DMS114 treated with DMSO at 0.1 percent for 48 hours (cell line): ENCODE data around the gene EDIL3.
"Not testable (repeated sequence)": the region's sequence is repeated elsewhere in the genome, so short reads cannot be mapped to it uniquely, and the experiment has no call there.

Source experiments
- DNase-seq: peaks from one replicate; lab custom pipeline; 2025; ENCODE audit not compliant: unreplicated experiment; lab: John Stamatoyannopoulos, UW

EDIL3 gene

DNA sequence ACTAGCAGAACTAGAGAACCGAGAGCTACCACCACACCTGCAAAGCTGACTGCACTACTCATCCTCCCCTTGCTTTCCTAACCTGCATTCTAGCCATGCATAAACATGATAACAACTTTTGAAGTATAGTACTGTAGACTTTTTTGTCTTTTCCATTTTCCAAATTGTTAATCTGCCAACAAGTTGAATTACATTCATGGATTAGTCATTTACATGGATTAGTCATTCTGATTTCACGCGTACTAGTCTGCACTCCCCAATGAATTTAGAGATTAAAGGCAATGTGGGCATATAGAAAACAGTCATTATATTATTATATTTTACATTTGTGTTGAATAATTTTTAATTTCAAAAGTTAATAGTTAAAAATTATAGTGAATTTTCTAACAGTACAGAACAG lies 81.4 kb downstream of the EDIL3 start:
- no peak for DNase-seq

DNA sequence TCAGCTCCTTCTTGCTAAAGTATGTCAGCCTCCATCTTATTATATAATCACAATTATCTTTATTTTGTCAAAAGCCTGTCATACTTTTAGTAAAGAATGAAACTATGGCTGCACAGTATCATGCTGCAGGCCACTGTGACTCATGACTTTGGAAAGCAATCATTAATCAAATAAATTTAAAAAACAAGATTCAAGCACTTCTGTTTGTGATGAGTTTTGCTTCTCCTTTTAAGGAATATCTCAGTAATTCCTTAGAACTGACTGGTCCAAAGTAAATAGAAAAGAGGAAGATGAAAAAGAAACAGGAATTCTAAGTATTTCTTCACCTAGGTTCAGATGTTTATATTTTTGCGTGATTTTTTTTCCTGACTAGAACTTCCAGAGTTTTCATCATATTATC lies 83.1 kb downstream of the EDIL3 start:
- DNase-seq = no peak

DNA sequence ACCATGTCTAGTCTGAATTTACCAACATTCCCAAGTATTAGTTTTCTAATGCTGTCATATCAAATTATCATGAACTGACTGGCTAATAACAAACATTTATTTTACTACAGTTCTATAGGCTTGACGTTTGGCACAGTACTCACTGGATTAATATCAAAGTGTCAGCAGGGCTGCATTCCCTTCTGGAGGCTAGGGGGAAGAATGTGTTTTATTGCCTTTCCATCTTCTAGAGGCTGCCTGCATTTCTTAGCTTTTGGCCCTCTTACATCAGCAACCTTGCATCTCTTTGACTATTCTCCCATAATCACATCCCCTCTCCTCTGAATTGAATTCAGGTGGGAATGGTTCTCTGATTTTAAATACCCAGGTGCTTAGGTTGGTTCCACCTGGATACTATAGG lies 84.7 kb downstream of the EDIL3 start:
- DNase-seq = no peak

DNA sequence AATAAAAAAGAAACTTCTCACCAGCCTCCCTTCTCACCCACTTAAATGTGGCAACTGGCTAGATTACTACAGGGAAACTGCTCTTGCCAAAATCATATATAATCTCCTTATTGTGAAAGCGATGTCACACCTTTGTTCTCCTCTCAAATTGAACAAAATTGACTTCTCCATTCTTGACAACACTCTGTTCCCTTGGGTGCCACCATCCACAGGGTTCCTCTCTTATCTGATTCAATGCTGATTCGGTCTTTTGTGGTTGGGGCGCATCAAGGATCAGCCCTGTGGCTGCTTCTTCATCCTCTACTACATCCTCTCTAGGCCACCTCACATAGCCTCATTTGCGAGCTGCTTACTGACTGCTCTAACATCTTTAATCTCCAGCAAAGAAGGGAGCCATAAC lies 86.1 kb downstream of the EDIL3 start:
- DNase-seq = no peak

DNA sequence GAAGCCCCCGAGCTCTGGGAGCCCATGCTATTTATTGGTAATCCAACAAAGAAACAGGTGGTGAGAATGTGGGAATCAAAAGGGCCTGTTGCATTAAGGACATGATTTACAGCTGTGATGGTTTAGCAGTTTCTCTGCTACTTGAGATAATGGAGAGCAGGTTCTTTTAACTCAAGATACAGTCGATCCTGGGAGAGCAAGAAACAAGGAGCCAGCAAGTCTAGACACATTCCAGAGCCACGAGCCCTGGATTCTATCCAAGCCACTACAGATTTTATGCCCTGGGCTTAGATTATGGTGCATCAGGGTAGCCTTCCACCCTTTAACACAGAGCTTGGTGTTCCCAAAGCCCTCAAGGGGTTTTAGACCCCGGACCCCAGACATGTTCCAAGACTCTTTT lies 87.0 kb downstream of the EDIL3 start:
- not testable (repeated sequence) for DNase-seq

DNA sequence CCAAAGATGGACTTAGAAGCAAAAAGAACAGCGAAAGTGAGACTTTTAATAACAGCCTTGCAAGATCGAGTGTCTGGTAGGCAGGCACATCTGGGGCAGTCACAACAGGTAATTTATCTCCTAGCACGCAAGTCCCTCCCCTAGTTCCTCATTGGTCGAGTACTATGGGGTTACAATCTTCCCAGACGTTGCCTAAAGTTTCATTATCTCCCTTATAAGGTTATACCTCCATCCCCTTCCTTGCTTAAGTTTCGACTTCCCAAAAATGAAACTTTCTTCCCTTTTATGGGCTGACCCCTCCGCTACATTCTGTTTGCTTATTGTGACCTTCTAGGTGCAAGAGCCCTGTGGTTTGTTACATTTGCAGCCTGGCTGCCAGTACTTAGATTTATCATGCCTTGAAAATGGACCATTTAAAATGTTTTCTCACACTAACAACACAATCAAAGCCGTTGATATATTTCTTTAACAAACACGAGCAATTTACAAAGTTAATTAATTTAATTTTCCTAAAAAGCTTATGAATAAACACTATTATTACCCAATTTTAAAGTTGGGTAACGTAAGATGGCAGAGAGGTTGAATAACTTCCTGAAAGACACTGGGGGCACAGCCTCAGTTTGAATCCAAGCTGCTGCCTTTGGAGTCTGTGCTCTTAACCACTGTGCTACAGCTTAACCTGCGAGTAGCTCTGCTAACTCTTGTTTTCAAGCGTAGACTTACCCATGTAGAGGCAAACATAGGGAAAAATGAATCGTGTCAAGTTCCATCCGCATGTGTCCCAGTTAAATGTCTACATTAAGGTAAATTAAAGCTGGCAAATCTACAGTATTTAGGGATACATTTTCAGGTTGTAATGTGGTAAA lies 91.7 kb downstream of the EDIL3 start:
- DNase-seq = no peak

DNA sequence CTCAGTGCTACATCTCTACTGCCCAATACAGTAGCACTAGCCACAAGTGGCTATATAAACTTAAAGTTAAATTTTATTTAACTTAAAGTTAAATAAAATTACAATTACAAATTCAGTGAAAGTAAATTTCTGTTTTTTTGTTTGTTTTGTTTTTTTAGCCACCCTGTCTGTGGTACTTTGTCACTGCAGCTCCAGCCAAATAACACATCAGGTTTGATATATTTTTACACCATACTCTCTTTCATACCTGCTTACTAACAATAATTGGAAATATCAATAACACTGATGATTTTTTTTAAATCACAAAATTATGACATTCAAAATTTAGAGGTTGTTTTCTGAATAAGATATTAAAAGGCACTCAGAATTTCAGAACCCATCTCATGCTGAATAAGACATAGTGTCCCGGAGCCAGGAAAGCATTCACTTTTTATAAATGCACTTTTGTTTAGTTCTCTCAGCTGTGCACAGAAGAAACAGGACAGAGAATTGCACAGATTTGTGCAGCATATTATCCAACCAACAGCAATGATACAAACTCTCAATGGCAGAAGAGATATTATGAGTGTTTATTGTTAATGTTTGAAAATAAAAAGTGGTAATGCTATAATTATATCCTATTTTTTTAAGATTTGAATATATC lies 92.6 kb downstream of the EDIL3 start:
- DNase-seq = no peak

DNA sequence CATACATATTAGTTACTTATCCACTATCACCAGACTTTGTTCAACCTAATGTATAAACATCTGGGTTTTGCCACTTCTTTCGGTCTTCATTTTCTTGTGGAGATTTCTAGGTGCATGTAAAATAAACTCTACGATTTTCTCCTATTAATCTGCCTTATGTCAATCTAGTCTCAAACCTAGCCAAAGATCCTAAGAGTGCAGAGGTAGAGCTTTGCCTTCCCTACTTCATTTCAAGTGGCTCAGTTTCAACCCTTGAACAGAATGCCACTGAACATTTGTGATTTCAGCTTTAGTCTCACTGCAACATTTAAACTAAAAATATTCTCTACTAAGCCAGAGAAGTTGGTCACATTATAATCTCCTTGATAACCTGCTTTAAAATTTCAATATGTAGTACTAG lies 94.0 kb downstream of the EDIL3 start:
- no peak for DNase-seq

DNA sequence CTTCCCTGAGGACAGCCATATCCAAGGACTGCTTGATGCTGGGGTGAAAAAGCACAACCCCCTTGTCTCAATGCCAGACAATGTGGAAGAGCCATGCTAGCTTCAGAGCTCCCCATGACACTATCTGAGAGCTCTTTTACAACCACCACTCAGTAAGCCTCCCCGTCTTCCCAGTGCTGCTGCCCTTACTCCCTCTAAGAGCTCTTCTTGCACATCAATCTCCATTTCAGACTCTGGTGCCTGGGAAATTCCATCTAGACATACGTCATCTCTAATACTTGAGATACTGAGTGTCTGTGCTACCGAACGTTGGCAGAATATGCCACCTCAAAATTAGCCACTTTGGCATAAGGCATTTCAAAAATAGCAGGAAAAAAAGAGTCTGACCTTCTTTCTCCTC lies 94.5 kb downstream of the EDIL3 start:
- no peak for DNase-seq

DNA sequence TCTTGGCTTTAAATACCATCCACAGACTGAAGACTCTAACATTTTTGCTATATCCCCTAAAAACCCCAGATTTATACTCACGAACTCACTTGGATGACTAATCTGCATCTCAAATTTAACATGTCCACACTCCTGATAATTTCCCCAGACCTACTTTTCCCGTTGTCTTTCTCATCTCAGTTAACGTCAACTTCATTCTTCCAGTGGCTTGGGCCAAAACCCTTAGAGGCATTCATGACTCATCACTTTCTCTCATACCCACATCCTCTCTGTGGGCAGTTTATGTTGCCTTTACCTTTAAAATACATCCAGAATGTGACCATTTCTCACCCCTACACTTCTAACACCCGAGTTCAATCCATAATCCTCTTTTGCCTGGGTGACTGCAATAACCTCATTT lies 96.7 kb downstream of the EDIL3 start:
- no peak for DNase-seq

DNA sequence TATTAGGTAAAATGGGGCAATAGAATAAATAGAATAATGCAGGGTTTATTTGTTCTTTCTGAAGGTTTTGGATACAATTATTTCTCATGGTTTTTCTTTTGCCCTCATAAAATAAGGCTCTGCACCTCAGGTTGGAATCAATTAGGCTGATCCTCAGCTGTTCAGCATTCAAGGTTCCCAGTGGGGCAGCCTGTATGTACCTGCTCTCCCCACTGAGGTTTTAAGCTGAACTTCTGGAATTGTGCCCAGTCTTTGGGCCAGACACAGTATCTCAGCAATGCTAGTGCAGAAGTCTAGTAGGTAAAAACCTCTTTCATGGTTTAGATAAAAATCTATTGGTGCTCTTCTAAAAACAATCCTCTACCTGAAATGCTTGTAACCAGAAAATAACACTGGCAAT lies 98.0 kb downstream of the EDIL3 start:
- no peak for DNase-seq

DNA sequence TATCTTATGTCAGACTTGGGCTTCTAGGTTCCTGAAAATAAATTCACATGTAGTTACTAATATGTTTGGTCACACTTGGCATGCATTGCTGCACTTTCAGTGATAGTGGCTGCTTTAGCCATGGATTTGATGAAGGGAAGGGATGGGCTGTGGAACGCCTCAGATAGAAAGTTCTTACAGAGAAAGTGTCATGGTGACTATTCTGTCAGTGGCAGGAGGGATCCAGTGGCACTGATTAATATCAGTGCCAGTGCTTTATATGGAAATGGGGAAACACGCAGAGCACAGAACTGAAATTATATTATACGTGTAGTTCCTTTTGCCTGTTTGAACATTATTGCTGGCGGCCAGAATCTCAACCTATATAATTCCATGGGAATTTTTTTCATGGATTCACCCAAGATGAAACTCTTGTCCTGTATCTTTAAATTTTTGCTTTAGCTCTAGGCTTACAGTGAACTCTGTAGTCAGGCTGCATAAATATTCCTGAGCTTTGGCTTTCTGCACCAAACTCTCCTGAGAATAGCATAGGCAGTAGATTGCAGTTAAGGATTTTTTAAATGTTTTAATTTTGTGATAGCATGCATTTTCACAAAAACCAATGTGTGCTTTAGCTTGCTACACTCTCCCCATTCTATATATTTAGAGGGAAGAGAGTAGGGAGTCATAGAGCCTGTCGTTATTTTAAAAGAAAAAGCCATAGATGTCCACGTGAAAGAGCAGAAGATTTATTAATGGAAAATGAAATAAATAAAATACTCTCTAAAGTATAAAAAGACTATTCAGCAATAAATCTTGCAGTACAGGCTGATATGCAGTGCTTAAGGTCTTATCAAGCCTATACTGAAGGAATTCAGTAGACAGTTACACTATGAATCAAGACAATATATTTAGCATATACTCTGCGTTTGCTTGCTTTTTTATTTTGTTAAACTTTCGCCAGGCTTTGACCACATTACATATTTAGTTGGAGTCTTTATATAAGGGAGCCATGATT lies 98.7 kb downstream of the EDIL3 start:
- DNase-seq = no peak

DNA sequence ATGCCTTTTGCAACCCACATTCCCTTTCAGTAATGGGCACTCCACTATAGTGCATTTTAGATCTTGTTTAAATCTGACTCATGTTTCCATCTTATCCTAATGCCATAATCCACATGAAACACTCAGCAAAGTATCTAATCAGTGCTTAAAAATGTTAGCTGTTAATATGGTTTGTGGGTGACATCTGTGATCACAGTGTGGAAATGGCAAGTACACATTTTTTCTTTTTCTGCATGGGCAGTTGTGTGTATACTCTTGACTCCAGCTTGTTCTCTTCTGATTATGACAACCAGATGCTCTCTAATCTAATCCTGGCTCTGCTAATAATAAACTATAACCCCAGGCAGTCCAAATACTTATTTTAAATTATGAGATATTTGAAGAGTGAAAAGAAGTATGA lies 103.3 kb downstream of the EDIL3 start:
- DNase-seq = no peak

DNA sequence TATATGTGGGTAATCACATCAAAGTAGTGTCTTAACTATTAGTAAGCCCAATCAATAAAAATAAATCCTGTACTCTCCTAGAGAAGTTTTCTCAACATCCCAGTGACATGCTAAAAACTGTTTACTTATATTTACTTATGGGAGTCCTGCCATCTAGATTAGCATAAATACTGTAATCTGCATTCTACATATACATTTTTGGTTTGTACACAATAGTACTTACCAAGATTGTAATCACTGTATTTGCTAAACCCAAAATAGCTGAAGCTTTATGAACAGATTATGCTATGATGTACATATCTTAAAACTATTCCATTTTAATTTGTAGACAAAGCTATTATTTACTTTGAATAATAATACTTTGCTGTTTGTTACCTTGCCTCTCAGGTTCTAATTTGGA lies 105.4 kb downstream of the EDIL3 start:
- no peak for DNase-seq

DNA sequence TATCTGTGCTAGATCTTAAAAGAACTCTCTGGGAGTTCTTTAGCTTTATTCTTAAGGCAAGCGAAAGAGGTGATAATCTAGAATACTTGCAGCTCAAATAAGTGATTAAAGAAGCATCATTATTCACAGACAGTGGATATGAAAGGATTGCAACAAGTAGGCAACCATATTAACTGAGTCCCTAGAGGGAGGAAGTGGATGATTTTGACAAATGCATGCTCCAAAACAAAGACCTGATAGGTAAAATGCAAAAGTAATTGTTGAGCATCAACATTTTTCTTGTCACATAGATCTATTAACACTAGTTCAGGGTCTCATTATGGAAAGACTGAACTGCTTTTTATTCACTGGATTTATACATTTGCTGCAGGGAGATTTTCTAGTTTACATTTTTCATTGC lies 109.1 kb downstream of the EDIL3 start:
- DNase-seq = no peak

DNA sequence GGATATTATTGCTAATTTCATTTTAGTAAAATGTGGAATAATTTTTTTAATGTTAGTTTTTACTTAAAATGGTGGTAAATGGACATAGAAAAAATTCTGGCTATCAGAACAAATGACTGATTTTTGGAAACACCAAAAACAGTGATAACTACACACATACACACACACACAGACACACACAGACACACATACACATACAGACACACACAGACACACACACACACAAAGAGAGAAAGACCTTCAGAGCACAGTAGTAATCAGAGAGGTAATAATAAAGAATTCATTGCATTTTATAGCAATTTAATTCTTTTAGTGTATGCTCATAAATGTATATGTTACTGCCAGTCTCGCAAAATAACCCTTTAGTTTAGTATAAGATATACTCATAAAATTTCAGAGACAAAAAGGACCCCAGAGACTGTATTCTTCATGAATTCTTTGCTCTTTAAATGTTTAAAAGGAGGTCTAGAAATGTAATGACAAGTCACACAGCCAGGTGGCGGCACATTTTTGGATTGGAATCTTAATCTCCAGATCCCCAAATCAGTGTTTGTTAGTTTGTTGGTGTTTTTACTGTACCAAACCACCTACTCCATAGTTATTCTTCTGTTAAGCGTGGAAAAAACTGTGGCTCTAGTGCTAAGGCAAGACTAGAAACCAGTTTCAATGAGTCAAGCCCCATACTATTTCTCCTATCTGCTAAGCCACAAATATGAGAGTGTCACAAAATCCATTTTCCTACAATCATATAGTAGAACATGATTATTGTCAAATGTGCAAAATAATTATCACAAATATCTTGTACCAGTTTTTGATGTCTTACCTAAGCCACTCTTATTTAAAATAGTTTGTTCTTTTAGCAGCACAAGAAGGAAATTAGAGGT lies 109.9 kb downstream of the EDIL3 start:
- peak; percentile 5 for DNase-seq

DNA sequence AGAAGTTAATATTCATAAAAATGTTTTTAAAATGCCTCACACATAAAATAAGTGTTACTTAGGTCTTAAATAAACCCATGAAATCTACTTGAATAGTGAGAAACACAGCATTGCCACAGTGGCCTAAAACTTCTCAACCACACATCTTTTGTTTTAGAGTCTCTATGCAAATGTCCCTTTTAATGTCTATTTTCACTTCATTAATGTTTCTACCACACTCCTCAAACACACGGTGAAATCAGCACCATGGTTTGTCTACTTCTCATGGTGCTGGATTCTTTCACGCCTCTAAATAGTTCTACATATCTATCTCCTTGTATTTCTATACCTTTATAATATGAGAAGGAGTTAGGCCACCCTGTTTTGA lies 111.2 kb downstream of the EDIL3 start:
- no peak for DNase-seq

DNA sequence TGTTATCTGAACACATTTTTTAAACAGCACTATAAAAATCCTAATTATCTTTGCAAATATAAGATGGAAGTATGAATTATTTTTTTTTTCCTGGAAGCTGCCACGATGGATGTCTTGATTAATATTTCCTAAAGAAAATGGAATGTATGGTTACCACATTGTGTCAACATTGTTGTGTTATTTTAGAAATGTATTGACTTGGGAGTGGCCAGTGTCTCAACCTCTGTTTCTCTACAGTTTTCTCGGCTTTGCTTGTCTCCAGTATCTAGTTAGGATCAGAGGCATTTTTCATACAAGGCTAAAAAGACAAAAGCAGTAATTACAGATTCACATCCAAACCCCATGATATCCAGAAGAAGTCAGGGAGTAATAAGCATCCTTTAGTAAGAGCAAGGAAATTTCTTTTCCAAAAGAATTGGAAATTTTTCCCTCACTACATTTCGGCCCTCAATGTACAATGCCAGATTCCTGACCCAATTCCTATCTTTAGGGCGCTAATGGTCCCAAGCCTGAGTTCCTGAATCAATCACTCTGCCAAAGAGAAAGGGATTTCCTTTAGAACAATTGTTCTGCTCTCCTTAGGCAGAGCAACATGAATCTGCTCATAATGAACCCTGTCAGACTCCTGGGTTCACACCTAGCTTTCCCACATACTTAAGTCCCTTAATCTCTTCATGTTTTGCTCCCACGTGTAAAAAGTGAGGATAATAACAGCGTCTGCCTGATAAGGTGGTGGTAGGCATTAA lies 111.7 kb downstream of the EDIL3 start:
- DNase-seq = no peak

DNA sequence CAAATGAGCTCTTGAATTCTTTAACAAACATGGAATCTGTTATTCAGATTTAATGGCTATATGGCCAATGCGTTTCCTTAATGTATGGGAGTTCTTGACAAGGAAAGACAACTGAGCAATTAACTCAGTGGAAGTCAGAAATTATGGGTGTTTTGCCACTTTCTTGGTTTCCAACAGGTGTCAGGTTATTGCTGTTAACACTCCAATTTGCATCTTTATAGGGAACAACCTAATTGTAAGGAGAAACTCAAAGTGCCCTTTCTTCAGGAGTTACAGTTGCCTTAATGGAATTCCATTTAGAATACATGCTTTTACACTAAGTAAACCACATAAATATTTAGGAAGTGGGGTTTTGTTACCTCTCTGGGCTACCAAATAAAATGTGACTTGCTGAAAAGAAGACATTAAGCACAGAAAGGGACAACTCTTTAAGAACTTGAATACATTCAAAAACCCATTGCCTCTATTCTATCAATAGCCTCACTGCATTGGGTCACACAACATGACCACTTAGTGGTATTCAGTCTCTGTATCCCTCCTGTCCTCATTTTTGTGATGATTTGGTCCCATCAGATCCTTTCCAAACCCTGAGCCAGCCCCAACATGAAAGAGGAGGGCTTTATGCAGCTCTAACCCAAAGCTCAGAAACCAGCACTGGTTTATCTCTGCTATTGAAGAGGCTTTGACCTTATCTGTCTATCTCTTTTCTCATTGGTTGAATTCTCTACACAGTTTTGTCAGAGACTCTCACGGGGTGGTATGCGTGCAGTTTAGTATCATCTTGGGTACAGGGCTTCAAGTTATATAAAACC lies 118.7 kb downstream of the EDIL3 start:
- no peak for DNase-seq
